Ecto neural progenitor cell (in vitro differentiated cells): Measurements from ENCODE around the gene HDDC3.
"Not testable (repeated sequence)": the region's sequence is repeated elsewhere in the genome, so short reads cannot be mapped to it uniquely, and the experiment has no call there.

Experiments used
- DNase-seq: peaks from one replicate; pipeline ENCODE4 v3.0.0-alpha.2; 2018; ENCODE audit warnings: low spot score

HDDC3 gene

GRCh38 chr15:90930861-90931574 is 1.3 kb downstream of the HDDC3 start:
- no peak for DNase-seq

GRCh38 chr15:90929246-90930019 is 2.9 kb downstream of the HDDC3 start:
- DNase-seq, result no peak

- not testable (repeated sequence) for DNase-seq
Measured at GRCh38 chr15:90928106-90928505, 4.2 kb downstream of the HDDC3 start.

- DNase-seq, result not testable (repeated sequence)
Measured at GRCh38 chr15:90926766-90927165, 5.6 kb downstream of the HDDC3 start.

DNA sequence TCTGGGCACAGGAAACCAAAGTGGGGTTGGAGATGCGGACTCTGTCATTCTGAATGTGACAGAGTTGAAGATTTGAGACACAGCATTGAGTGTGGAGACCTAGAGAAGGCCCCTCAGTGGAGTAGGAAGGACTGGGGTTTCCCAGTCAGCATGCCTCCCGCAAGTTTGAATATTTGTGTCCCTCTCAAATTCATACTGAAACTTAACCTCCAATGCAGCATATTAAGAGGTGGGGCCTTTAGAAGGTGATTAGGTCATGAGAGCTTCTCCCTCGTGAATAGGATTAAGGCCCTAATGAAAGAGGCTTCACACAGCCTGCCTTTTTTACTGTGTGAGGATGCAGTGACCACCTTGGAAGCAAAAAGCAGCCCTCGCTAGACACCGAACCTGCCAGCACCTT is 8.0 kb downstream of the HDDC3 start:
- DNase-seq, result no peak

DNA sequence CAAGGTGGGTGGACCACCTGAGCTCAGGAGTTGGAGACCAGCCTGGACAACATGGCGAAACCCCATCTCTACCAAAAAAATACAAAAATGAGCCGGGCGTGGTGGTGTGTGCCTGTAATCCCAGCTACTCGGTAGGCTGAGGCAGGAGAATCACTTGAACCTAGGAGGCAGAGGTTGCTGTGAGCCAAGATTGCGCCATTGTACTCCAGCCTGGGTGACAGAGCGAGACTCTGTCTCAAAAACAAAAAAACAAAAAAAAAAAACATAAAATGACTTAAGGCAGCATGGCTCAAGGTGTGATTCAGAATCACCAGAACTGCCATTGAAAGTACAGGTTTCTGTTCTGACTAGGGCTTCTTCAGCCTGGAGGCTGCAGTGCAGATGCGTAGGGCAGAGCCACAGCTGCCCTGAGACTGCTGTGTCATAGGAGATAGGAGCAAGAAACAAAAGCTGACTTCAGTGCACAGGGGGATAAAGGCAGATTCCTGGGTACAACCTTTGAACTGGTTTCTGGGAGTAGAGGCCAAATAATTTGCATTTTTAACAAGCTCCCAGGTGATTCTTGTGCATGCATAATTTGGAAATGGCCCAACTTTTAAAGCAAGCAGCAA is 9.5 kb downstream of the HDDC3 start:
- DNase-seq, result peak; percentile 30

DNA sequence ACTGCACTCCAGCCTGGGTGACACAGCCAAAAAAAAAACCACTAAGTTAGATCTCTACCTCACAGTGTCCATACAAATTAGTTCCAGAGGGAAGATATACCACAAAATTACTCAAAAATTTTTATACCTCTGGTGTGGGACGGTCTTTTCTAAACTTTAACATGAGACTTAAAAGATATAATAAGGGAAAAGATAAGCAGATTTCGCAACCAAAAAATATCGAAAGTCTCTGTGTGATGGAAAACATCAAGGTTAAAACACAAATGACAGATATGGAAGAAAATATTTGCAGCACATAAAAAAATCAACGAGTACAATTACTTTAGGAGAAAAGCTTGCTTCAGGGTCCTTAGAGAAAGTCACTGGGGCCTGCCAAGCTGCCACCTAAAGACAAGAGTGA is 10.5 kb downstream of the HDDC3 start:
- no peak for DNase-seq

DNA sequence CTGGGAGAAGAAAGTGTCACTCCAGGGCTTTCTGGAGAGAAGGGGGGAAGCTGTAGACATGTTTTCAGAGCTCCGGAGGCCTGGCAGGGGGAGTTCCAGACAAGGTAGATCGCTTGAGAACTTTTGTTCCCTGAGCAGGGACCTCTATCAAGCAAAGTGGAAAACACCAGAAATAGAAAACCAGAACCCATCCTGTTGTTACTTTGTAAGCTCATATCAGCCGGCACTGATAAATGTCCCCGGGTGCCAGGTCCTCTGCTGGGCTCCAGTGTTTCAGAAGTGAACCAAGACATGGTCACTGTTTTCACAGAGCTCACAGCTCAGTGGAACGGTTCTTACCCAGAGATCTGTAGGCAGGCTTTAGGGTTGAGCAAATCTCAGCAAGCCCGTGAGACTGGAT is 13.5 kb downstream of the HDDC3 start:
- no peak for DNase-seq

DNA sequence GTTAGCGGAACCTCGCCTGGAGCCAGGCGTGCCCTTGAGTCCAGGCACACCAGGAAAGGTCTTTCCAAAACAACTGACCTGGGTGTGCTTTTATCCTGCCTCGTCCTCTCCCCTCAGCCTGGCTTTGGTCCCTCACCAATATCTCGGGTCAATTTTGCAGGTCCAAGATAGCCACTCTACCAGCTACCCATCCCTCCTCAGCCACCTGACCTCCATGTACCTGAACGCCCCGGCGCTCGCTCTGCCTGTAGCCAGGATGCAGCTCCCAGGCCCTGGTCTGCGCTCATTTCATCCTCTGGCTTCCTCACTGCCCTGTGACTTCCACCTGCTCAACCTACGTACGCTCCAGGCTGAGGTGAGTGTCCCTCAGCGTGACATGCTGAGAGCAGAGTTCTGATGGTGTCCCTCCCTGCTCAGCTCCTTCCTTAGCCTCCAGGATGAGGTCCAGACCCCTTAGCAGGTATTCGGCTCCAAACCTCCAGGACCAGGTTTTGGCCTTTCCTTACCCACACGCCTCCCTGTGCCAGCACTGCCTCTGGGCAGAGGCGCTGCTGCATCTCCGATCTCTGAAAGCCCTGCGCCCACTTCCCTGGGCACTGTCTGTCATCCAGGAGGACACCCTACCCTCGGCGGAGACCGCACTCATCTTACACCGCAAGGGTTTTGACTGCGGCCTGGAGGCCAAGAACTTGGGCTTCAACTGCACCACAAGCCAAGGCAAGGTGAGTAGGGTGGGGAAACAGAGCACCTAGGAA is 14.1 kb downstream of the HDDC3 start:
- peak; percentile 22 for DNase-seq

GRCh38 chr15:90917569-90917968 is 14.8 kb downstream of the HDDC3 start:
- peak; percentile 20 for DNase-seq

GRCh38 chr15:90916461-90916860 is 15.9 kb downstream of the HDDC3 start:
- no peak for DNase-seq

DNA sequence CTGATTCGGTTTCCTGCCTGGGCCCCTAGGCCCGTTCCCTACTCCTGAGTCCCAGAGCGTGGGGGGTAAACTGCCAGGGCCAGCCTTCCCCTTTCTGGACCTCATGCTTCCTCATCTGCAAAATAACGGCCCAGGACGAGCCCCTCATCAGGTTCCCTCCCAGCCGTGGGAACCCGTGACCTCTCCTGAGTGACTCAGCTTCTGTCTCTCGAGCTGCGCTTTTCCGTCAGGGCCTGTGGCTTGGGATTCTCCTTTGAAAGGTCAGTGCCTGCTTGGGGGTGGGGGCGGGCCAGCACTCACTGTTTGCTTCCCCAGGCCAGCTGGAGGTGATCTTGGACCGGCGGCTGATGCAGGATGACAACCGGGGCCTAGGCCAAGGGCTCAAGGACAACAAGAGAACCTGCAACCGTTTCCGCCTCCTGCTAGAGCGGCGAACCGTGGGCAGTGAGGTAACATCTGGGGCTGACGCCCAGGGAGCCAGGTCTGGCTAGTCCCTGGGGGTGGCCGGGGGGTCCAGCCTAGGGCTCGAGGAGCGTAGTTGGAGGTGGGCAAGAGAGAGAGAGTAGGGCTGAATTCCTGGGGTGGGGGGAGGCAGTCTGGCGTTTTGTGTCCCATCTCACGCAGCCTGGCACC is 16.4 kb downstream of the HDDC3 start:
- no peak for DNase-seq

DNA sequence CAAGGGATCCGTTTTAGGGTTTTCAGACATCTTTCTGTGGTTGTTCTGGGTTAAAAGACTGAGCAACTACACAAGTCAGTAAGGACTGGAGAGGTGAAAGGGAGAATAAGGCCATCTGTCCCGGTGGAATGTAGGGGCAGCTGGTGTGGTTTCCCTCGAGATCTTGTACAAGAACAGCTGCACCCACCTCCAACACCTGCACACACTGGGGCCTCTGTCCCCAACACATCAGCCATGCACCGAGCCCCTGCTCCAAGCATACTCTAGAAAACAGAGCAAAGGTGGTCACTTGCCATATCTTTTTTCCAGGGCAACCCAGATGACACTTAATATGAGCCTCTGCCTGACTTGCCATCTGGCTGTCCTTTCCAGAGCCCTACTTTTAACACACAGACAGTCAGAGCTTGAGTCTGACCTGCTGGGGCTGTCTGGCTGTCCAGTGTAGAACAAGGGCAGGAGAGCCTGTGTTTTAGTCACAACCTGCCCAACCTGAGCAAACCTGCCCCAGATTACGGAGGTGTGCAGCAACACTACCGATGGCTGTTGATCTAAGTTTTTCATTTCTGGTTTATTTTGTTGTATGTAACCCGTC is 17.0 kb downstream of the HDDC3 start:
- no peak for DNase-seq

- DNase-seq, result no peak
Measured at GRCh38 chr15:90914305-90915080, 17.9 kb downstream of the HDDC3 start.

DNA sequence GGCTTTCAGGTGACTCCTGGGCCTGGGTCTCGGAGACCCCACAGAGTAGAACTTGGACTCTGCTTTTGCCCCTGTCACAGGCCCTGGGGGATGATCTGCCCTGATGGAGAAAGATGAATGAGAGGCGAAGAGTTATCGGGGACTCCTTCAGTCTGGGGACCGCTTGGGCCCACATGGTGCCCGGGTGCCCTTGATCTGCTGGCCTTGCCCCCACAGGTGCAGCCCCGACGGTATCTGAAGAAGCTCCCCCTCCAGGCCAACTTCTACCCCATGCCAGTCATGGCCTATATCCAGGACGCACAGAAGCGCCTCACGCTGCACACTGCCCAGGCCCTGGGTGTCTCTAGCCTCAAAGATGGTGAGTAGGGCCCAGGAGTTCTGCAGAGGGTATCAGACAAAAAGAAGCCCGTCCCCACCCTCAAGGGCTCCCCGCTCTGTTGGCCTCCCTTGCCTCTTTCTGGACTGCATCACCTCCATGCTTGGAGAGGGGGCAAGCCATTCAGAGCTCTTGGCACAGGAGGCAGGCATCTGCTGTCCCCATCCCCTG is 18.9 kb downstream of the HDDC3 start:
- DNase-seq, result no peak

GRCh38 chr15:90912770-90913075 is 19.6 kb downstream of the HDDC3 start:
- no peak for DNase-seq

GRCh38 chr15:90911906-90912769 is 20.2 kb downstream of the HDDC3 start:
- DNase-seq, result no peak

DNA sequence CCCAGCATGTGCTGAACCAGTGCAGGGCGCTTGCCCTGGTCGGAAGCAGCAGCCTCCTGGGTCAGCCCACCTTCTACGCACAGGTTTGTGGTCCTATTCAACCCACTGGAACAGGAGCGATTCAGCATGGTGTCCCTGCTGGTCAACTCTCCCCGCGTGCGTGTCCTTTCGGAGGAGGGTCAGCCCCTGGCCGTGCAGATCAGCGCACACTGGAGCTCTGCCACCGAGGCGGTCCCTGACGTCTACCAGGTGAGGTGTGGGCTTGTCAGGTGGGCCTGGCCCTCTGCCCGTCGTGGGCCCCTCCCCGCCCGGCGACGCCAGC is 21.1 kb downstream of the HDDC3 start:
- no peak for DNase-seq

DNA sequence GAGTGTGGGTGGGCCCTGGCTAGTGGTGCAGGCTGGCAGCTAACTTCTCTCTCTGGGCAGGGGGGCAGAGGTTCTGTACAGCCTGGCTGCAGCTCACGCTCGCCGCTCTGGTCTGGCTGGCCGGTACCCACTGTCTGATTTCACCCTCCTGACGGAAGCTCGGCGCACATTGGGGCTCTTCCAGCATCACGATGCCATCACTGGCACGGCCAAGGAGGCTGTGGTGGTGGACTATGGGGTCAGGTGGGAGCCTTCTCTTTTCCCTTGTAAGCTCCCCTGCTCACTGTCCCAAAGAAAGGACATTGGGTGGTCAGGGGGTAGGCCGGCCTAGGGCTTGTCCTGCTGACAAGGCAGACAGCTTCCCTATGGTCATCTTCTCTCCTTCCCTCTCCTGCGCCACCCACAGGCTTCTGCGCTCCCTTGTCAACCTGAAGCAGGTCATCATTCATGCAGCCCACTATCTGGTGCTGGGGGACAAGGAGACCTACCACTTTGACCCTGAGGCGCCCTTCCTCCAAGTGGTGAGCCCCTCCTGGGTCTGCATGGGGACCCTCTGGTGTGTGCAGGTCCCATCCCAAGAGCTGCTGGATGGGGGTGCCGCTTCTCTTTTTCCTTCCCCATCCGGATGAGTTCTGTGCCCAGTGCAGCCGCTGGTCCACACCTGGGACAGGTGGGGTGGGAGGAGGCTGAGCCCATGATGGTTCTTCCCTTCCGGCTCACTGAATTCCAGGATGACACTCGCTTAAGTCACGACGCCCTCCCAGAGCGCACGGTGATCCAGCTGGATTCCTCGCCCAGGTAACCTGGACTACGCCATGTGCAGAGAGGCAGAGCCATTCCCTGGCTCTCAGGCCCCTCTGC is 21.7 kb downstream of the HDDC3 start:
- no peak for DNase-seq
